Activated naive CD4-positive, alpha-beta T cell treated with anti-CD3 and anti-CD28 coated beads for 36 hours (primary cell): ENCODE measurements around the gene SPARCL1. TPM values are rescaled to one million over a fixed set of nuclear protein-coding genes. Genes with fewer than 3 reads are reported as not detected.
A peak's percentile ranks its signal among the peaks of the same experiment; 100 is the strongest.

Experiments used
- CTCF ChIA-PET: fragments of 350-600 bp; sonication (Branson Sonifier 250); formaldehyde crosslinking; loops from one replicate; lab custom pipeline; 2021; ENCODE audit warnings: antibody characterized with exemption; lab: Charles Lee
- DNase-seq: peaks from one replicate; pipeline ENCODE4 v3.0.0-alpha.2; 2020
- H3K27ac Mint-ChIP-seq: one replicate; pipeline ENCODE4 v1.8.0; 2021; ENCODE audit warnings: mild to moderate bottlenecking, mixed read lengths
- H3K27me3 Mint-ChIP-seq: one replicate; pipeline ENCODE4 v1.8.0; 2021; ENCODE audit warnings: low read depth, mixed read lengths
- H3K36me3 Mint-ChIP-seq: one replicate; pipeline ENCODE4 v1.8.0; 2021; ENCODE audit warnings: low read depth, mixed read lengths
- H3K4me1 Mint-ChIP-seq: one replicate; pipeline ENCODE4 v1.8.0; 2021; ENCODE audit warnings: low read depth, mixed read lengths
- H3K4me3 Mint-ChIP-seq: one replicate; pipeline ENCODE4 v1.8.0; 2021; ENCODE audit warnings: mild to moderate bottlenecking, moderate library complexity, mixed read lengths
- H3K9me3 Mint-ChIP-seq: one replicate; pipeline ENCODE4 v1.8.0; 2021; ENCODE audit warnings: mixed read lengths
- intact Hi-C: fragments of 100-400 bp; cut with micrococcal nuclease; formaldehyde crosslinking; loops from one replicate; pipeline ENCODE4 v1.15.1; 2023
- total RNA-seq, 2 experiments: library from RNA; stranded (reverse); gene quantifications; one replicate each; pipeline ENCODE4 v1.2.3, GENCODE V29; 2021

The SPARCL1 gene
- total RNA-seq, 2 experiments from 2014 or later: not detected

DNA sequence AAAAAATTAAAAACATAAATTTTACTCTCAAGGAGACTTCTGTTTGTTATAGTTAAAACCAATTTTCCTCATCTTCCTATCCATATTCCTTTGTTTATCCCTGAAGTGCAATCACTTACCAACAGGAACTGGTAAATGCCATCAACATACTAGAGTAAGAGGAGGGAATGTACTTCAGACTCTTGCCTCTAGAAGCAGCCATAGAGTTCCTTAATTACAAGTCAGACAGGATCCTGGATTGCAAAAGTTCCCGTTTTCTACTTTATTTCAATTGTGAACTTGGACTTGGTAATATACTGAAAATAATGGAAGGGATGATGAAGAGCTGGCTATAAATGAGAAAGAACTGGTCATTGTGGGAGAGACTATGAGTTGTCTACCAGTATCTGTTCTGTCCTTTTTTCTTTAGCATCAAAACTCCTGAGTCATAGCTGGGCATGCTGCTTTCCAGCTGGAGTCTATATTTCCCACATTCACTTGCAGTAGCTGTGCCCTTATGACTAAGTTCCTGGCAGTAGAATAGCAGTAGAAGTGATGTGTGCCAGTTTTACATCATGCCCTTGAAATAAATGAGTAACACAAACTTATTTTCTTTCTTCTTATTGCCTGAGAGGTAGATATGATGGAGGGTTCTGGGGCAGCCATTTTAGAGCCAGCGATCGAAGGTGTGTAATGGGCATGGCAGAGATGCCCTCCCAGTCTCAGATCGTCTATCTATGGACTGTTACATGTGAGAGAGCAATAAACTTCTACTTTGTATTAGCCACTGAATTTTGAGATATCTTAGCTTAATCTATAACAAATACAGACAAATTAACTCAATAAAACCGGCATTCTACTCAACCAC lies 26.8 kb upstream of the SPARCL1 start:
- H3K4me1 Mint-ChIP-seq: peaks cover 13% of the 10 kb centered on the region
- H3K36me3 Mint-ChIP-seq: no peaks in the 10 kb centered on the region
- no peak for DNase-seq
- H3K27ac Mint-ChIP-seq: no peak overlapping the region
- CTCF ChIA-PET: interaction anchor here (0.6 kb wide), 1 partner anchor 1571 kb away, joined by 3 read pairs; no protein-coding TSS in a partner anchor
- H3K4me3 Mint-ChIP-seq: no peak overlapping the region
- no peaks in the 10 kb centered on the region for H3K27me3 Mint-ChIP-seq
- intact Hi-C loops: no loop called here
- H3K9me3 Mint-ChIP-seq: no peaks in the 10 kb centered on the region

- no peak overlapping the region for H3K27ac Mint-ChIP-seq
- H3K9me3 Mint-ChIP-seq: no peaks in the 10 kb centered on the region
- H3K4me1 Mint-ChIP-seq: no peaks in the 10 kb centered on the region
- CTCF ChIA-PET: interaction anchor here (1.3 kb wide), 1 partner anchor 9 kb away, joined by 3 read pairs; no protein-coding TSS in a partner anchor
- peaks cover 3% of the 10 kb centered on the region for H3K27me3 Mint-ChIP-seq
- DNase-seq: no peak
- H3K36me3 Mint-ChIP-seq: no peaks in the 10 kb centered on the region
- intact Hi-C loops: no loop called here
- no peak overlapping the region for H3K4me3 Mint-ChIP-seq
These were observed 24.0 kb upstream of the SPARCL1 start for GRCh38 chr4:87553182-87553581.

DNA sequence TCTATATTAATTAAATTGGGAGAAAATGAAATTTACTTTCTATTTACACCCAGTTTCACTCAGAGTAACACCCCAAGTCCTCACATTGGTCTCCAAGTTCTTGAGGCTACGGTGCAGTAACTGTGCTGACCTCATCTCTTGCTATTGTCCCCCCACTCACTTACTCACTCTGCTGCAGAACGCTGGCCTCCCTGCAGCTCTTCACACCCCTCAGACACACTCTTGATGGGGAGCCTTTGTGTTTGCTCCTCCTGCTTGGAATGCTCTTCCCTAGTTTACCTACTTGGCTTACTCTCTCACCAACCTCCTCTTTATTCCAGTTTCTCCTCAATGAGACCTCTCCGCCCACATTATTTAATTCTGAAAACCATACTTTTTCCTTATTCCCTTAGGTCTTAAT lies 22.2 kb upstream of the SPARCL1 start:
- H3K36me3 Mint-ChIP-seq: no peaks in the 10 kb centered on the region
- peaks cover 7% of the 10 kb centered on the region for H3K27me3 Mint-ChIP-seq
- H3K9me3 Mint-ChIP-seq: no peaks in the 10 kb centered on the region
- H3K27ac Mint-ChIP-seq: no peak overlapping the region
- no peak for DNase-seq
- no peaks in the 10 kb centered on the region for H3K4me1 Mint-ChIP-seq
- no peak overlapping the region for H3K4me3 Mint-ChIP-seq
- CTCF ChIA-PET: no interaction called here
- intact Hi-C loops: no loop called here

DNA sequence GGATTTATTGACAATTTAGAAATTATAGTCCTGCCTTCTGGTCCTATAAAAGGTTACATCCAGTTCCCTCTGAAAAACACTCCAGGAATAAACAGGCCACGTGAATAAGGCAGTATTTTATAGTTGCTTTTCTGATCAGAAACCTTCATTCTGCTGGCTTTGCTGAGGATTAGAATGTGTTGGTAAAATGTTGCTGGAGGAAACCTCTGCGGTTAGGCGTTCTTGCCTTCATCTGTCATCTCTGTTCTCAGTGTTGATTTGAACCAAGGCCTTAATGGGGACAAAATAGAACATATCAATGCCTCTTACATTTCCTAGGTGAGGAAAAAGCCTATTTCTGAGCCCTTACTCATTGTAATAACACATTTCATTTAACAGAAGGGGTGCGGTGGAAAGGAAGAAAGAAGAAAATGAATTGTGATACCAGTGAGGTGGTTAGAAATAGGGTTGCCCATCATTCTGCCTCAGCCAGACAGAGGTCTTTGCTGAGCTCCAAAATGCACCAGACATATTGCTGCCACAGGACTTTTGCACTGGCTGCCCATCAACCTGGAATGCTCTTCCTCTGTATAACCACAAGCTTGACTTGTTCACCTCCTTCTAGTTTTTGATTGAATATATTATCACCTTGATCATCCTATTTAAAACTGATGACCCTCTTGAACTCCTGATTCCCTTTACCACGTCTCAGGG lies 18.0 kb upstream of the SPARCL1 start:
- Mint-ChIP-seq H3K4me3 (no peak overlapping the region), H3K9me3 (no peaks in the 10 kb centered on the region), H3K27ac (no peak overlapping the region), H3K4me1 (no peaks in the 10 kb centered on the region), H3K27me3 (peaks cover 7% of the 10 kb centered on the region), H3K36me3 (peaks cover 1% of the 10 kb centered on the region)
- intact Hi-C loops: no loop called here
- CTCF ChIA-PET: no interaction called here
- no peak for DNase-seq

GRCh38 chr4:87545052-87545451 lies 15.9 kb upstream of the SPARCL1 start:
- intact Hi-C loops: loop anchor here (2.0 kb wide), 1 partner anchor 304 kb away; no protein-coding TSS in a partner anchor
- DNase-seq: no peak
- no peaks in the 10 kb centered on the region for H3K9me3 Mint-ChIP-seq
- H3K36me3 Mint-ChIP-seq: peaks cover 1% of the 10 kb centered on the region
- no peak overlapping the region for H3K4me3 Mint-ChIP-seq
- CTCF ChIA-PET: interaction anchor here (0.9 kb wide), 1 partner anchor 8 kb away, joined by 3 read pairs; no protein-coding TSS in a partner anchor
- H3K27ac Mint-ChIP-seq: no peak overlapping the region
- no peaks in the 10 kb centered on the region for H3K4me1 Mint-ChIP-seq
- H3K27me3 Mint-ChIP-seq: peaks cover 7% of the 10 kb centered on the region

GRCh38 chr4:87543835-87544461 lies 14.8 kb upstream of the SPARCL1 start:
- H3K27me3 Mint-ChIP-seq: peaks cover 7% of the 10 kb centered on the region

DNA sequence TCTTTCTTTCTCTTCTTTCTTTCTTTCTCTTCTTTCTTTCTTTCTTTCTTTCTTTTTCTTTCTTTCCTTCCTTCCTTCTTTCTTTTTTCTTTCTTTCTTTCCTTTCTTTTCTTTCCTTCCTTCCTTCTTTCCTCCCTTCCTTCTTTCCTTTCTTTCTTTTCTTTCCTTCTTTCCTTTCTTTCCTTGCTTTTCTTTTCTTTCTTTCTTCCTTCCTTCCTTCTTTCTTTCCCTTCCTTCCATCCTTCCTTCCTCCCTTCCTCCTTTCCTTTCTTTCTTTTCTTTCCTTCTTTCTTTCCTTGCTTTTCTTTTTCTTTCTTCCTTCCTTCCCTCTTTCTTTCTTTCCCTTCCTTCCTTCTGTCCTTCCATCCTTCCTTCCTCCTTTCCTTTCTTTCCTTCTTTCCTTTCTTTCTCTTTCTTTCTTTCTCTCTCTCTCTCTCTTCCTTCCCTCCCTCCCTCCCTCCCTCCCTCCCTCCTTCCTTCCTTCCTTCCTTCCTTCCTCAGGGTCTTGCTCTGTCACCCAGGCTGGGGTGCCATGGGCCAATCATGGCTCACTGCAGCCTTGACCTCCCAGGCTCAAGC lies 13.6 kb upstream of the SPARCL1 start:
- H3K27ac Mint-ChIP-seq: no peak overlapping the region
- CTCF ChIA-PET: no interaction called here
- H3K9me3 Mint-ChIP-seq: no peaks in the 10 kb centered on the region
- H3K36me3 Mint-ChIP-seq: peaks cover 1% of the 10 kb centered on the region
- DNase-seq: no peak
- H3K4me1 Mint-ChIP-seq: no peaks in the 10 kb centered on the region
- H3K27me3 Mint-ChIP-seq: peaks cover 5% of the 10 kb centered on the region
- intact Hi-C loops: no loop called here
- no peak overlapping the region for H3K4me3 Mint-ChIP-seq

More at GRCh38 chr4:87543835-87544461, 14.8 kb upstream of the SPARCL1 start:
- DNase-seq: peak; percentile 5
- no peaks in the 10 kb centered on the region for H3K4me1 Mint-ChIP-seq
- intact Hi-C loops: loop anchor here (2.0 kb wide), 1 partner anchor 305 kb away; no protein-coding TSS in a partner anchor
- H3K27ac Mint-ChIP-seq: no peak overlapping the region
- CTCF ChIA-PET: interaction anchor here (0.9 kb wide), 1 partner anchor 9 kb away, joined by 3 read pairs; no protein-coding TSS in a partner anchor
- peaks cover 1% of the 10 kb centered on the region for H3K36me3 Mint-ChIP-seq
- H3K4me3 Mint-ChIP-seq: no peak overlapping the region
- no peaks in the 10 kb centered on the region for H3K9me3 Mint-ChIP-seq

GRCh38 chr4:87541956-87542709 lies 13.0 kb upstream of the SPARCL1 start:
- CTCF ChIA-PET: interaction anchor here (0.8 kb wide), 1 partner anchor 268 kb away, joined by 3 read pairs; no protein-coding TSS in a partner anchor
- no peak for DNase-seq
- Mint-ChIP-seq H3K27me3 (peaks cover 3% of the 10 kb centered on the region), H3K27ac (no peak overlapping the region), H3K9me3 (no peaks in the 10 kb centered on the region), H3K4me3 (no peak overlapping the region), H3K4me1 (no peaks in the 10 kb centered on the region), H3K36me3 (peaks cover 1% of the 10 kb centered on the region)
- intact Hi-C loops: no loop called here

DNA sequence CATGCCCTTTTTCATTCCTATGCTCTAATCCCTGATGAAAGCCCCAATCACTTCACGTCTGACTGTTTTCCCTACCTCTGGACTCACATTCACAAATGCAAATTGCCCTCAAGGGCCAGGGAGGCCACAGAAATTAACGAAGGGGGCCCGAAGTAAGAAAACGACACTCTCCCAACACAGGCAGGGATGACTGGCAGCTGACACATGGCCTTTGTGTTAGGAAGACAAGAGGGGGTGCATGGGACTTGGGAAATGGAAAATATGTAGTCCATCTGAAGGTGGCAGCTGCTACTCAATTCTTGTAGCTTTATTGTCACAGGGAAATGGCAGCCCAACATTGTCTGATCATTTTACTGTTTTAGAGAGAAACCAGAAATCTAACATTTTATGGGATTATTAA lies 12.3 kb upstream of the SPARCL1 start:
- H3K36me3 Mint-ChIP-seq: peaks cover 1% of the 10 kb centered on the region

DNA sequence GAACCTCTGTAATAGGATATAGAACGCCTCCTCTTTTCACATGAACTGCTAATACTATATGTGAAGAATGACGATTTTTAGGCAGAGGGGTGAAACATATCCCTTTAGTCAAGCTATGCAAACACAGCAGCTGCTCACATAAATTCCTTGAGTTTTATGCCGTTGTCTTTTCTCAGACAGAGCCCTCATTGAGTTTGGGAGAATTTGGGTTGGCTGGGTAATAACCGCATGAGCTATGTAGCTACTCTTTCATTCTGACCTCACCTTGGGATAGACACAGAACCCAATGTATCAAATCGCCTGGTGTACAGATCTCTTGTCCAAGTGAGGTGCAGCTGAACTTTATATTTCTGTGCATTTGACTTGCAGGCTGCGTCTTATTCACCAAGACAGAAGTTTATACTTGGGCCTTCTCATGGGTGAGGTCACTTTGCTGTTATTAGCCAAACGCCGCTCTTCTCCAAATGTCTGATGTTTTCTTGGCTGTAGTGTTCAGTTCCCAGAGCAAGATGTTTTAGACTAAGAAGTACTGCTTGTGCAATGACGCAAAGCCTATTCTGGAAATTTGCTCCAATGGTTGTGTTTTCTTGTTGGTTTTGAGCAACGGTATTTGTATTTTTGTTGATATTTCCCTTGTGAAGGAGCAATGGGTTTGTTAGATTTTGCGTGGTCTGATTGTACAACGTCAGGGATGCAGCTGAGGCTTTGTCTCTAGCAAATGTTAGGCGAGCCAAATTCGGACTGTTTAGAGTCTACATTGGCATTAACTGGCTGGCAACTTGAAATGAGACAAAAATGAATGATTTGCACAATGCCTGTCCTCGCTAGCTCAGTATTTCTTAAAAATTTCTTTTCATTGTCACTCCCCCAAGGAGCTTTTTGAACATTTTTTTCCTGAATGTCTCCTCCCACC lies 11.2 kb upstream of the SPARCL1 start:
- H3K36me3 Mint-ChIP-seq: peaks cover 1% of the 10 kb centered on the region
- no peaks in the 10 kb centered on the region for H3K9me3 Mint-ChIP-seq
- intact Hi-C loops: no loop called here
- H3K27me3 Mint-ChIP-seq: peaks cover 2% of the 10 kb centered on the region
- H3K4me3 Mint-ChIP-seq: no peak overlapping the region
- DNase-seq: no peak
- CTCF ChIA-PET: no interaction called here
- no peaks in the 10 kb centered on the region for H3K4me1 Mint-ChIP-seq
- H3K27ac Mint-ChIP-seq: no peak overlapping the region

More for the DNA sequence above, 12.3 kb upstream of the SPARCL1 start:
- Mint-ChIP-seq H3K4me3 (no peak overlapping the region), H3K27ac (no peak overlapping the region), H3K27me3 (peaks cover 4% of the 10 kb centered on the region), H3K4me1 (no peaks in the 10 kb centered on the region), H3K9me3 (no peaks in the 10 kb centered on the region)
- DNase-seq: no peak
- intact Hi-C loops: no loop called here
- CTCF ChIA-PET: interaction anchor here (0.6 to 0.8 kb wide), 2 partner anchors 267 to 445 kb away, joined by 3 read pairs; no protein-coding TSS in a partner anchor

DNA sequence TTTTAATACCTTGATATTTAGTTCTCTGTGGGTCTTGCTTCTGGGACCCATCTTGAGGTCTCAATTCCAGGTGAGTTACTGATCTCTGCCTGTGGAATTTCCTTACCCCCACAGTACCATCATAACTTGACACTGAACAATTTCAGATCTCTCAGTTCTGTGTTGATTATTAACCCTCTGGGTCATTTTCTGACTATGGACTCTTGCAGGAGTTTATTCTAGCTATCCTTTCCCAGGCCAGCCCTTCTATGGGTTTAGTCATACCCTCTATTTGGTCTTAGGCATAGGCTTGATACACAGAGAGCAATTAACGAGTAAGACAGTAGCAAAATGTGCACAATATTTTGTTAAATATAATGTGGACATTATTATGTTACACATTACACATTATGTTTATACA lies 3.7 kb upstream of the SPARCL1 start:
- intact Hi-C loops: no loop called here
- Mint-ChIP-seq H3K27ac (no peak overlapping the region), H3K36me3 (no peaks in the 10 kb centered on the region), H3K9me3 (no peaks in the 10 kb centered on the region), H3K27me3 (peaks cover 2% of the 10 kb centered on the region), H3K4me1 (no peaks in the 10 kb centered on the region), H3K4me3 (no peak overlapping the region)
- no peak for DNase-seq
- CTCF ChIA-PET: no interaction called here
